Activated naive CD4-positive, alpha-beta T cell treated with anti-CD3 and anti-CD28 coated beads, Interleukin-2, amount 10 ng/mL, durations not matched to agents 7 days and 5 days (primary cell): ENCODE data around the gene MED15.
"Not testable (repeated sequence)": the region's sequence is repeated elsewhere in the genome, so short reads cannot be mapped to it uniquely, and the experiment has no call there.

ENCODE experiments used
- CTCF ChIA-PET: fragments of 350-600 bp; sonication (Branson Sonifier 250); formaldehyde crosslinking; loops from one replicate; lab custom pipeline; 2021; ENCODE audit warnings: antibody characterized with exemption; lab: Charles Lee
- DNase-seq: peaks from one replicate; pipeline ENCODE4 v3.0.0-alpha.2; 2020
- H3K27ac Mint-ChIP-seq: one replicate; pipeline ENCODE4 v1.8.0; 2021; ENCODE audit warnings: mild to moderate bottlenecking, moderate library complexity, mixed read lengths
- H3K27me3 Mint-ChIP-seq: one replicate; pipeline ENCODE4 v1.8.0; 2021; ENCODE audit warnings: mild to moderate bottlenecking, mixed read lengths
- H3K36me3 Mint-ChIP-seq: one replicate; pipeline ENCODE4 v1.8.0; 2021; ENCODE audit warnings: mixed read lengths
- H3K4me1 Mint-ChIP-seq: one replicate; pipeline ENCODE4 v1.8.0; 2021; ENCODE audit warnings: mixed read lengths
- H3K4me3 Mint-ChIP-seq: one replicate; pipeline ENCODE4 v1.8.0; 2021; ENCODE audit warnings: mild to moderate bottlenecking, moderate library complexity, mixed read lengths
- H3K9me3 Mint-ChIP-seq: one replicate; pipeline ENCODE4 v1.8.0; 2021; ENCODE audit warnings: mixed read lengths

MED15 gene

GRCh38 chr22:20619045-20619892 lies 111.9 kb downstream of the MED15 start:
- no peak for DNase-seq
- CTCF ChIA-PET, result interaction anchor here (3.3 kb wide), 1 partner anchor 13 kb away, joined by 10 read pairs; no protein-coding TSS in a partner anchor
- no peaks in the 10 kb centered on the region for H3K9me3 Mint-ChIP-seq

GRCh38 chr22:20619893-20620194 lies 112.4 kb downstream of the MED15 start:
- CTCF ChIA-PET, result interaction anchor here (3.3 kb wide), 1 partner anchor 13 kb away, joined by 10 read pairs; no protein-coding TSS in a partner anchor

More at GRCh38 chr22:20619045-20619892, 111.9 kb downstream of the MED15 start:
- H3K36me3 Mint-ChIP-seq, result no peaks in the 10 kb centered on the region
- no peaks in the 10 kb centered on the region for H3K4me1 Mint-ChIP-seq
- no peak overlapping the region for H3K27ac Mint-ChIP-seq
- H3K27me3 Mint-ChIP-seq, result peaks cover 12% of the 10 kb centered on the region
- no peak overlapping the region for H3K4me3 Mint-ChIP-seq

GRCh38 chr22:20621162-20621561 lies 113.8 kb downstream of the MED15 start:
- Mint-ChIP-seq H3K27ac (no peak overlapping the region), H3K27me3 (peaks cover 12% of the 10 kb centered on the region), H3K9me3 (no peaks in the 10 kb centered on the region), H3K36me3 (no peaks in the 10 kb centered on the region), H3K4me3 (no peak overlapping the region), H3K4me1 (no peaks in the 10 kb centered on the region)
- CTCF ChIA-PET, result no interaction called here
- no peak for DNase-seq

More at GRCh38 chr22:20619893-20620194, 112.4 kb downstream of the MED15 start:
- not testable (repeated sequence) for H3K4me1 Mint-ChIP-seq, H3K27ac Mint-ChIP-seq, DNase-seq, H3K9me3 Mint-ChIP-seq, H3K4me3 Mint-ChIP-seq, H3K36me3 Mint-ChIP-seq
- peaks cover 12% of the 10 kb centered on the region for H3K27me3 Mint-ChIP-seq

GRCh38 chr22:20622650-20623339 lies 115.4 kb downstream of the MED15 start:
- CTCF ChIA-PET, result no interaction called here
- Mint-ChIP-seq H3K27me3 (peaks cover 19% of the 10 kb centered on the region), H3K4me3 (no peak overlapping the region), H3K4me1 (no peaks in the 10 kb centered on the region), H3K9me3 (no peaks in the 10 kb centered on the region), H3K27ac (no peak overlapping the region), H3K36me3 (no peaks in the 10 kb centered on the region)
- no peak for DNase-seq

GRCh38 chr22:20624161-20624616 lies 116.8 kb downstream of the MED15 start:
- no peaks in the 10 kb centered on the region for H3K36me3 Mint-ChIP-seq
- peaks cover 25% of the 10 kb centered on the region for H3K27me3 Mint-ChIP-seq
- no peaks in the 10 kb centered on the region for H3K4me1 Mint-ChIP-seq
- no peak overlapping the region for H3K4me3 Mint-ChIP-seq
- no peak for DNase-seq
- CTCF ChIA-PET, result no interaction called here
- no peaks in the 10 kb centered on the region for H3K9me3 Mint-ChIP-seq
- no peak overlapping the region for H3K27ac Mint-ChIP-seq

- CTCF ChIA-PET, result no interaction called here
- no peak overlapping the region for H3K27ac Mint-ChIP-seq
- no peaks in the 10 kb centered on the region for H3K4me1 Mint-ChIP-seq
- H3K36me3 Mint-ChIP-seq, result no peaks in the 10 kb centered on the region
- no peak for DNase-seq
- no peak overlapping the region for H3K4me3 Mint-ChIP-seq
- no peaks in the 10 kb centered on the region for H3K9me3 Mint-ChIP-seq
- H3K27me3 Mint-ChIP-seq, result peaks cover 27% of the 10 kb centered on the region
These were observed 117.9 kb downstream of the MED15 start for GRCh38 chr22:20625270-20625669.

- Mint-ChIP-seq H3K27me3 (peaks cover 32% of the 10 kb centered on the region), H3K4me3 (no peak overlapping the region), H3K36me3 (no peaks in the 10 kb centered on the region), H3K4me1 (no peaks in the 10 kb centered on the region), H3K9me3 (no peaks in the 10 kb centered on the region), H3K27ac (no peak overlapping the region)
- DNase-seq, result no peak
- CTCF ChIA-PET, result no interaction called here
These were observed 119.4 kb downstream of the MED15 start for GRCh38 chr22:20626811-20627210.

GRCh38 chr22:20627432-20627831 lies 120.0 kb downstream of the MED15 start:
- Mint-ChIP-seq H3K9me3 (no peaks in the 10 kb centered on the region), H3K36me3 (no peaks in the 10 kb centered on the region), H3K27me3 (peaks cover 39% of the 10 kb centered on the region), H3K27ac (no peak overlapping the region), H3K4me1 (no peaks in the 10 kb centered on the region), H3K4me3 (no peak overlapping the region)
- no peak for DNase-seq
- CTCF ChIA-PET, result no interaction called here

- Mint-ChIP-seq H3K4me3 (no peak overlapping the region), H3K9me3 (no peaks in the 10 kb centered on the region), H3K36me3 (no peaks in the 10 kb centered on the region), H3K27ac (no peak overlapping the region), H3K4me1 (no peaks in the 10 kb centered on the region), H3K27me3 (peaks cover 45% of the 10 kb centered on the region)
- CTCF ChIA-PET, result no interaction called here
- DNase-seq, result no peak
These were observed 120.9 kb downstream of the MED15 start for GRCh38 chr22:20628081-20628939.

GRCh38 chr22:20629401-20629800 lies 122.0 kb downstream of the MED15 start:
- H3K9me3 Mint-ChIP-seq, result no peaks in the 10 kb centered on the region
- no peak overlapping the region for H3K4me3 Mint-ChIP-seq
- no peaks in the 10 kb centered on the region for H3K36me3 Mint-ChIP-seq
- H3K4me1 Mint-ChIP-seq, result no peaks in the 10 kb centered on the region
- peaks cover 54% of the 10 kb centered on the region for H3K27me3 Mint-ChIP-seq
- DNase-seq, result no peak
- H3K27ac Mint-ChIP-seq, result no peak overlapping the region
- CTCF ChIA-PET, result no interaction called here

GRCh38 chr22:20630873-20631617 lies 123.6 kb downstream of the MED15 start:
- DNase-seq, result no peak
- Mint-ChIP-seq H3K36me3 (no peaks in the 10 kb centered on the region), H3K4me1 (no peaks in the 10 kb centered on the region), H3K9me3 (no peaks in the 10 kb centered on the region), H3K4me3 (no peak overlapping the region), H3K27ac (no peak overlapping the region), H3K27me3 (peaks cover 68% of the 10 kb centered on the region)
- CTCF ChIA-PET, result no interaction called here

GRCh38 chr22:20632082-20632481 lies 124.7 kb downstream of the MED15 start:
- Mint-ChIP-seq H3K9me3 (no peaks in the 10 kb centered on the region), H3K36me3 (no peaks in the 10 kb centered on the region), H3K27ac (no peak overlapping the region), H3K4me1 (no peaks in the 10 kb centered on the region), H3K27me3 (peaks cover 71% of the 10 kb centered on the region), H3K4me3 (no peak overlapping the region)
- DNase-seq, result no peak
- CTCF ChIA-PET, result no interaction called here

GRCh38 chr22:20632518-20632917 lies 125.1 kb downstream of the MED15 start:
- H3K4me1 Mint-ChIP-seq, result no peaks in the 10 kb centered on the region
- no peaks in the 10 kb centered on the region for H3K9me3 Mint-ChIP-seq
- no peaks in the 10 kb centered on the region for H3K36me3 Mint-ChIP-seq
- peaks cover 68% of the 10 kb centered on the region for H3K27me3 Mint-ChIP-seq
- CTCF ChIA-PET, result no interaction called here
- no peak for DNase-seq
- no peak overlapping the region for H3K27ac Mint-ChIP-seq
- no peak overlapping the region for H3K4me3 Mint-ChIP-seq
